K562 (cell line): ENCODE data around the gene ST6GAL1. TPM values are rescaled to one million over a fixed set of nuclear protein-coding genes. Genes with fewer than 3 reads are reported as not detected.

Source experiments
- FOXJ3 ChIP-seq: sonication (generic); formaldehyde crosslinking; IDR thresholded peaks from 2 replicates; pipeline ENCODE4 v1.4.0; 2020; ENCODE audit warnings: mild to moderate bottlenecking, missing genetic modification reagents
- HDAC6 ChIP-seq: IDR thresholded peaks from 2 replicates; pipeline ENCODE4 v1.6.1; 2012; ENCODE audit warnings: low read depth, mild to moderate bottlenecking, control low read depth, inconsistent platforms, low read length, moderate library complexity
- KDM5B ChIP-seq: fragments of 200-600 bp; sonication (generic); IDR thresholded peaks from 2 replicates; pipeline ENCODE4 v1.6.1; 2012; ENCODE audit warnings: low read depth, mild to moderate bottlenecking, moderate library complexity, low read length, control low read depth, inconsistent platforms; ENCODE audit not compliant: insufficient replicate concordance
- KLF16 ChIP-seq: IDR thresholded peaks from 2 replicates; pipeline ENCODE4 v1.6.1; 2016; ENCODE audit warnings: antibody characterized with exemption
- MYBL2 ChIP-seq, 2 experiments: fragments of 450-650 bp in 1 of 2; sonication (generic) in 1 of 2; formaldehyde crosslinking in 1 of 2; IDR thresholded peaks; 2 replicates each; pipeline versions ENCODE4 v1.6.1 to v1.8.1; 2017 to 2022; ENCODE audit warnings: borderline replicate concordance in 1 of 2, inconsistent platforms in 1 of 2, low read depth in 1 of 2, mild to moderate bottlenecking in 1 of 2, missing genetic modification reagents in 1 of 2, moderate library complexity in 1 of 2
- RERE ChIP-seq: sonication (generic); formaldehyde crosslinking; IDR thresholded peaks from 2 replicates; pipeline ENCODE4 v1.8.0; 2023; ENCODE audit warnings: missing genetic modification reagents, mild to moderate bottlenecking, borderline replicate concordance
- SNRNP70 ChIP-seq: fragments of 200-400 bp; formaldehyde crosslinking; optimal IDR thresholded peaks from 2 replicates; pipeline ENCODE3; 2017; ENCODE audit warnings: low read depth, low read length
- SREBF2 ChIP-seq: sonication (generic); formaldehyde crosslinking; IDR thresholded peaks from 2 replicates; pipeline ENCODE4 v1.4.0; 2020; ENCODE audit warnings: mild to moderate bottlenecking, missing genetic modification reagents
- SRSF1 ChIP-seq: fragments of 200-400 bp; formaldehyde crosslinking; IDR thresholded peaks from 2 replicates; pipeline ENCODE4 v1.6.1; 2017; ENCODE audit warnings: mild to moderate bottlenecking, low read depth, low read length, moderate library complexity
- TSHZ1 ChIP-seq: fragments of 250-450 bp; sonication (Bioruptor Pico); IDR thresholded peaks from 2 replicates; pipeline ENCODE4 v1.4.0; 2020; ENCODE audit warnings: mild to moderate bottlenecking, moderate library complexity
- ZBTB11 ChIP-seq, 3 experiments: fragments of 200-800 bp in 1 of 3; fragments of 250-450 bp in 1 of 3; fragments of 450-650 bp in 1 of 3; sonication (Bioruptor Pico) in 1 of 3; sonication (Bioruptor generic) in 1 of 3; formaldehyde crosslinking in 1 of 3; IDR thresholded peaks; 2 replicates each; pipeline versions ENCODE4 v1.6.1 to v1.8.0; 2016 to 2022; ENCODE audit warnings: mild to moderate bottlenecking in 2 of 3, missing genetic modification characterization in 2 of 3, missing compliant biosample characterization in 1 of 3, moderate library complexity in 1 of 3
- ZBTB9 ChIP-seq: fragments of 450-650 bp; formaldehyde crosslinking; IDR thresholded peaks from 2 replicates; pipeline ENCODE4 v1.4.0; 2020; ENCODE audit warnings: mild to moderate bottlenecking, moderate library complexity
- polyA plus RNA-seq, 8 experiments: library from polyadenylated mRNA; depleted of rRNA in 4 of 8; stranded (reverse) in 5 of 8; unstranded in 3 of 8; fragments of >200 nt; fragmentation: Nextera tagmentation in 2 of 8; fragmentation: Illumina TruSeq in 1 of 8; extraction: Ambion mirVana in 2 of 8; extraction: Trizol in 1 of 8; gene quantifications; 2 replicates each; pipeline versions ENCODE4 v1.2.1 to v1.2.3, GENCODE V29; 2011 to 2014; ENCODE audit warnings: inconsistent platforms in 1 of 8, missing spikeins in 1 of 8
- total RNA-seq, 7 experiments: library from RNA; depleted of rRNA in 6 of 7; stranded (reverse); fragments of >200 nt in 6 of 7; fragmentation: Illumina TruSeq in 2 of 7; extraction: Trizol in 2 of 7; gene quantifications; 2 replicates each; pipeline versions ENCODE4 v1.2.1 to v1.2.3, GENCODE V29; 2011 to 2021; ENCODE audit warnings: low replicate concordance in 1 of 7

The ST6GAL1 gene
- total and polyA plus RNA-seq, 9 of the 15 experiments (the other 6 are each of a cell fraction or from before 2014, with no cell fraction given), result 31.9 to 145 (median 71.0) TPM

GRCh38 chr3:186938716-186939115 lies 8.4 kb downstream of the ST6GAL1 start (continued):
- TF ChIP-seq TSHZ1 (CRISPR knock-in tag) (no peak), MYBL2 (IDR thresholded peaks at IDR 0.05; ENCODE audit: low read depth) (no peak), MYBL2 (CRISPR knock-in tag; IDR thresholded peaks at IDR 0.05; ENCODE audit: borderline replicate concordance) (no peak), KDM5B (no peak), RERE (CRISPR knock-in tag) (no peak), ZBTB9 (CRISPR knock-in tag) (no peak), KLF16 (0 out of 2 replicates have a peak, but pooled peaks have one; percentile 8), SRSF1 (no peak), SNRNP70 (no peak), SREBF2 (CRISPR knock-in tag) (no peak), HDAC6 (no peak), FOXJ3 (CRISPR knock-in tag) (no peak), ZBTB11 (CRISPR knock-in tag; IDR thresholded peaks at IDR 0.05) (peak in 1 of 3 experiments; percentile 62; a peak in 1 of 6 replicates)
